ENCODE data around the gene ID1. TPM values are rescaled to one million over a fixed set of nuclear protein-coding genes. Genes with fewer than 3 reads are reported as not detected.

ID1 gene
- total and polyA plus RNA-seq, 2 of the 13 experiments (the other 11 are each of a cell fraction or from before 2014, with no cell fraction given), result 320 to 419 TPM

GRCh38 chr20:31608251-31608945, 3.3 kb downstream of the ID1 start (continued):
- TF ChIP-seq ZBTB39 (CRISPR knock-in tag; IDR thresholded peaks at IDR 0.05), result peak; percentile 99
- peak; percentile 43 for TF ChIP-seq ZIK1 (CRISPR knock-in tag; IDR thresholded peaks at IDR 0.05; ENCODE audit: borderline replicate concordance, low read depth)
- TF ChIP-seq POLR2A (IDR thresholded peaks at IDR 0.05; ENCODE audit: insufficient read depth in 1 of 2, low read depth in 2 of 2, low read length in 2 of 2), result peak in 1 of 2 experiments; percentile 81; a peak in 2 of 4 replicates
- TF ChIP-seq ATF3 (CRISPR knock-in tag; IDR thresholded peaks at IDR 0.05), result peak; percentile 96
- TF ChIP-seq RCOR2 (CRISPR knock-in tag; IDR thresholded peaks at IDR 0.05), result peak; percentile 99
- TF ChIP-seq RERE (CRISPR knock-in tag; IDR thresholded peaks at IDR 0.05; ENCODE audit: low read depth), result peak; percentile 98
- TF ChIP-seq TRAFD1 (CRISPR knock-in tag; IDR thresholded peaks at IDR 0.05; ENCODE audit: borderline replicate concordance), result peak; percentile 98
- peak; percentile 94; the same call in 1 of the 2 replicates for TF ChIP-seq TIGD3 (CRISPR knock-in tag; IDR thresholded peaks at IDR 0.05; ENCODE audit: borderline replicate concordance)
- peak; percentile 94 for TF ChIP-seq ZNF768 (CRISPR knock-in tag; IDR thresholded peaks at IDR 0.05)
- peak; percentile 90; the same call in 1 of the 2 replicates for TF ChIP-seq RORA (CRISPR knock-in tag; IDR thresholded peaks at IDR 0.05)
- peak; percentile 89 for TF ChIP-seq SOX13 (IDR thresholded peaks at IDR 0.05)
- peak; percentile 94 to 98; a peak in 3 of 4 replicates for TF ChIP-seq SOX13 (CRISPR knock-in tag; conservative IDR thresholded peaks at IDR 0.05 in 1 of 2, IDR thresholded peaks at IDR 0.05 in 1 of 2)
- TF ChIP-seq PHF20 (CRISPR knock-in tag; IDR thresholded peaks at IDR 0.05), result no peak; the same call in 1 of the 2 replicates
- 0 out of 2 replicates have a peak, but pooled peaks have one; percentile 38 for TF ChIP-seq ZNF83 (CRISPR knock-in tag; IDR thresholded peaks at IDR 0.05; ENCODE audit: borderline replicate concordance)
- TF ChIP-seq BHLHE40 (IDR thresholded peaks at IDR 0.05; ENCODE audit: low read length), result peak; percentile 80
- TF ChIP-seq ZNF12 (CRISPR knock-in tag; IDR thresholded peaks at IDR 0.05), result peak; percentile 86
- peak; percentile 98 for TF ChIP-seq ZKSCAN8 (CRISPR knock-in tag; IDR thresholded peaks at IDR 0.05; ENCODE audit: borderline replicate concordance)
- TF ChIP-seq PPARG (CRISPR knock-in tag; conservative IDR thresholded peaks at IDR 0.05), result peak; percentile 100
- no peak for TF ChIP-seq U2AF2 (IDR thresholded peaks at IDR 0.05; ENCODE audit: low read depth, low read length)

All from HepG2 (cell line).